ENCODE measurements around the gene TIMMDC1. TPM values are rescaled to one million over a fixed set of nuclear protein-coding genes. Genes with fewer than 3 reads are reported as not detected.
"Not testable (repeated sequence)": the region's sequence is repeated elsewhere in the genome, so short reads cannot be mapped to it uniquely, and the experiment has no call there.

The TIMMDC1 gene
- total RNA-seq, 2 experiments from 2014 or later = 14.4 to 18.3 TPM

DNA sequence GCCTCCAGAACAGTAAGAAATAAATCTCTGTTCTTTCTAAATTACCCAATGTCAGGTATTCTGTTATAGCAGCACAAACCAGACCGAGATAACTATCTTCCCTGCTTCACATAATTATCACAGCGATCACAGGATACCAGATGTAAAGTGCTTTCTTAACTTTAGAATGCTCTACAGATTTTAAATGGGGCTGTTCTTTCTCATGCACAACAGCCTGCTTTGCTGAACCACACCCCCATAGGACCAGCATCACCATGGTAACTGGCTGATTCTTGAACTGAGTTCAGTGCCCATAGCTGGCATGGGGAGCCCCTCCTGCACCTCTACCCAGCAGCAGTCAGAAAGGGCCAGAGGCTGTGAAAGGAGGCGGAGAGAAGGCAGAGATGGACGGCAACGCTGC is 53.3 kb downstream of the TIMMDC1 start:
- Mint-ChIP-seq H3K4me3 (no peak overlapping the region), H3K27me3 (no peaks in the 10 kb centered on the region), H3K9me3 (no peaks in the 10 kb centered on the region), H3K27ac (no peak overlapping the region), H3K4me1 (ENCODE audit: low read depth) (no peaks in the 10 kb centered on the region), H3K36me3 (ENCODE audit: low read depth) (no peaks in the 10 kb centered on the region)
- Histone ChIP-seq H3K4me1 (ENCODE audit: insufficient read depth, low read length) (no peaks in the 10 kb centered on the region), H3K9me3 (ENCODE audit: control insufficient read depth in 1 of 2, insufficient read depth in 1 of 2, low read length in 2 of 2) (no peaks in the 10 kb centered on the region), H3K4me3 (ENCODE audit: low read length) (no peak overlapping the region), H3K36me3 (ENCODE audit: insufficient read depth, low read length) (no peaks in the 10 kb centered on the region), H3K27ac (ENCODE audit: low read depth in 1 of 2, low read length in 2 of 2) (no peak overlapping the region), H3K27me3 (ENCODE audit: control insufficient read depth in 1 of 2, insufficient read depth in 2 of 2, low read length in 2 of 2) (no peaks in the 10 kb centered on the region)
- CTCF ChIA-PET = no interaction called here
- TF ChIP-seq, protein P1, sequence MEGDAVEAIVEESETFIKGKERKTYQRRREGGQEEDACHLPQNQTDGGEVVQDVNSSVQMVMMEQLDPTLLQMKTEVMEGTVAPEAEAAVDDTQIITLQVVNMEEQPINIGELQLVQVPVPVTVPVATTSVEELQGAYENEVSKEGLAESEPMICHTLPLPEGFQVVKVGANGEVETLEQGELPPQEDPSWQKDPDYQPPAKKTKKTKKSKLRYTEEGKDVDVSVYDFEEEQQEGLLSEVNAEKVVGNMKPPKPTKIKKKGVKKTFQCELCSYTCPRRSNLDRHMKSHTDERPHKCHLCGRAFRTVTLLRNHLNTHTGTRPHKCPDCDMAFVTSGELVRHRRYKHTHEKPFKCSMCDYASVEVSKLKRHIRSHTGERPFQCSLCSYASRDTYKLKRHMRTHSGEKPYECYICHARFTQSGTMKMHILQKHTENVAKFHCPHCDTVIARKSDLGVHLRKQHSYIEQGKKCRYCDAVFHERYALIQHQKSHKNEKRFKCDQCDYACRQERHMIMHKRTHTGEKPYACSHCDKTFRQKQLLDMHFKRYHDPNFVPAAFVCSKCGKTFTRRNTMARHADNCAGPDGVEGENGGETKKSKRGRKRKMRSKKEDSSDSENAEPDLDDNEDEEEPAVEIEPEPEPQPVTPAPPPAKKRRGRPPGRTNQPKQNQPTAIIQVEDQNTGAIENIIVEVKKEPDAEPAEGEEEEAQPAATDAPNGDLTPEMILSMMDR (IDR thresholded peaks at IDR 0.05) = no peak
- ATAC-seq (ENCODE audit: poor library complexity) = no peak
- no peak for DNase-seq
- POLR2A ChIA-PET = no interaction called here
- intact Hi-C loops (cut with DNase I, micrococcal nuclease) = loop anchor here in 1 of 2 experiments (10.0 kb wide), 1 partner anchor 87 kb away; the partner anchor contains the start of genes POGLUT1 and TMEM39A

- H3K9me3 ChIP-seq (ENCODE audit: control insufficient read depth in 1 of 2, insufficient read depth in 1 of 2, low read length in 2 of 2); H3K9me3 Mint-ChIP-seq; H3K4me1 Mint-ChIP-seq (ENCODE audit: low read depth); DNase-seq; H3K27ac Mint-ChIP-seq; H3K36me3 ChIP-seq (ENCODE audit: insufficient read depth, low read length); H3K27ac ChIP-seq (ENCODE audit: low read depth in 1 of 2, low read length in 2 of 2); CTCF ChIA-PET; H3K4me1 ChIP-seq (ENCODE audit: insufficient read depth, low read length); H3K4me3 Mint-ChIP-seq; ATAC-seq (ENCODE audit: poor library complexity); H3K27me3 ChIP-seq (ENCODE audit: control insufficient read depth in 1 of 2, insufficient read depth in 2 of 2, low read length in 2 of 2); H3K4me3 ChIP-seq (ENCODE audit: low read length); POLR2A ChIA-PET; H3K36me3 Mint-ChIP-seq (ENCODE audit: low read depth); H3K27me3 Mint-ChIP-seq: not testable (repeated sequence)
- intact Hi-C loops (cut with DNase I, micrococcal nuclease) = loop anchor here in 1 of 2 experiments (10.0 kb wide), 1 partner anchor 88 kb away; the partner anchor contains the start of genes POGLUT1 and TMEM39A
Measured at GRCh38 chr3:119552928-119553327, 54.6 kb downstream of the TIMMDC1 start.

- H3K9me3 ChIP-seq (ENCODE audit: control insufficient read depth in 1 of 2, insufficient read depth in 1 of 2, low read length in 2 of 2) = no peaks in the 10 kb centered on the region
- no peaks in the 10 kb centered on the region for H3K36me3 Mint-ChIP-seq (ENCODE audit: low read depth)
- no peaks in the 10 kb centered on the region for H3K9me3 Mint-ChIP-seq
- intact Hi-C loops (cut with DNase I, micrococcal nuclease) = loop anchor here in 1 of 2 experiments (10.0 kb wide), 1 partner anchor 89 kb away; the partner anchor contains the start of genes POGLUT1 and TMEM39A
- no peaks in the 10 kb centered on the region for H3K4me1 Mint-ChIP-seq (ENCODE audit: low read depth)
- peaks cover 9% of the 10 kb centered on the region for H3K4me1 ChIP-seq (ENCODE audit: insufficient read depth, low read length)
- ChIA-PET CTCF (no interaction called here), POLR2A (no interaction called here)
- H3K27ac ChIP-seq (ENCODE audit: low read depth in 1 of 2, low read length in 2 of 2) = no peak overlapping the region
- H3K27ac Mint-ChIP-seq = no peak overlapping the region
- TF ChIP-seq, protein P1 (IDR thresholded peaks at IDR 0.05) = no peak
- H3K4me3 ChIP-seq (ENCODE audit: low read length) = no peak overlapping the region
- H3K27me3 Mint-ChIP-seq = no peaks in the 10 kb centered on the region
- H3K4me3 Mint-ChIP-seq = no peak overlapping the region
- H3K27me3 ChIP-seq (ENCODE audit: control insufficient read depth in 1 of 2, insufficient read depth in 2 of 2, low read length in 2 of 2) = no peaks in the 10 kb centered on the region
- DNase-seq (no peak), ATAC-seq (ENCODE audit: poor library complexity) (no peak)
- H3K36me3 ChIP-seq (ENCODE audit: insufficient read depth, low read length) = no peaks in the 10 kb centered on the region
Measured at GRCh38 chr3:119553823-119554415, 55.6 kb downstream of the TIMMDC1 start.

- H3K9me3 Mint-ChIP-seq = no peaks in the 10 kb centered on the region
- no peaks in the 10 kb centered on the region for H3K36me3 Mint-ChIP-seq (ENCODE audit: low read depth)
- DNase-seq (peak in 2 of 14 experiments; percentile 56 to 71), ATAC-seq (ENCODE audit: poor library complexity) (no peak)
- no peaks in the 10 kb centered on the region for H3K27me3 Mint-ChIP-seq
- no peak overlapping the region for H3K4me3 ChIP-seq (ENCODE audit: low read length)
- H3K27me3 ChIP-seq (ENCODE audit: control insufficient read depth in 1 of 2, insufficient read depth in 2 of 2, low read length in 2 of 2) = no peaks in the 10 kb centered on the region
- peaks cover 16% of the 10 kb centered on the region for H3K4me1 ChIP-seq (ENCODE audit: insufficient read depth, low read length)
- no peak overlapping the region for H3K27ac Mint-ChIP-seq
- H3K36me3 ChIP-seq (ENCODE audit: insufficient read depth, low read length) = no peaks in the 10 kb centered on the region
- no peak overlapping the region for H3K27ac ChIP-seq (ENCODE audit: low read depth in 1 of 2, low read length in 2 of 2)
- intact Hi-C loops (cut with DNase I, micrococcal nuclease) = loop anchor here (5.0 to 10.0 kb wide), 2 partner anchors 91 to 673 kb away; partner anchors contain the start of genes POGLUT1 (in 1 of the 2) and TMEM39A (in 1 of the 2)
- TF ChIP-seq, protein P1 (IDR thresholded peaks at IDR 0.05) = no peak
- ChIA-PET POLR2A (no interaction called here), CTCF (no interaction called here)
- H3K4me1 Mint-ChIP-seq (ENCODE audit: low read depth) = peaks cover 6% of the 10 kb centered on the region
- H3K4me3 Mint-ChIP-seq = no peak overlapping the region
- no peaks in the 10 kb centered on the region for H3K9me3 ChIP-seq (ENCODE audit: control insufficient read depth in 1 of 2, insufficient read depth in 1 of 2, low read length in 2 of 2)
Measured at GRCh38 chr3:119555309-119555735, 57.0 kb downstream of the TIMMDC1 start.

All from CD4-positive, alpha-beta T cell (primary cell).